ENCODE data around the gene RAPH1. TPM values are rescaled to one million over a fixed set of nuclear protein-coding genes. Genes with fewer than 3 reads are reported as not detected.

Gene RAPH1, protein sequence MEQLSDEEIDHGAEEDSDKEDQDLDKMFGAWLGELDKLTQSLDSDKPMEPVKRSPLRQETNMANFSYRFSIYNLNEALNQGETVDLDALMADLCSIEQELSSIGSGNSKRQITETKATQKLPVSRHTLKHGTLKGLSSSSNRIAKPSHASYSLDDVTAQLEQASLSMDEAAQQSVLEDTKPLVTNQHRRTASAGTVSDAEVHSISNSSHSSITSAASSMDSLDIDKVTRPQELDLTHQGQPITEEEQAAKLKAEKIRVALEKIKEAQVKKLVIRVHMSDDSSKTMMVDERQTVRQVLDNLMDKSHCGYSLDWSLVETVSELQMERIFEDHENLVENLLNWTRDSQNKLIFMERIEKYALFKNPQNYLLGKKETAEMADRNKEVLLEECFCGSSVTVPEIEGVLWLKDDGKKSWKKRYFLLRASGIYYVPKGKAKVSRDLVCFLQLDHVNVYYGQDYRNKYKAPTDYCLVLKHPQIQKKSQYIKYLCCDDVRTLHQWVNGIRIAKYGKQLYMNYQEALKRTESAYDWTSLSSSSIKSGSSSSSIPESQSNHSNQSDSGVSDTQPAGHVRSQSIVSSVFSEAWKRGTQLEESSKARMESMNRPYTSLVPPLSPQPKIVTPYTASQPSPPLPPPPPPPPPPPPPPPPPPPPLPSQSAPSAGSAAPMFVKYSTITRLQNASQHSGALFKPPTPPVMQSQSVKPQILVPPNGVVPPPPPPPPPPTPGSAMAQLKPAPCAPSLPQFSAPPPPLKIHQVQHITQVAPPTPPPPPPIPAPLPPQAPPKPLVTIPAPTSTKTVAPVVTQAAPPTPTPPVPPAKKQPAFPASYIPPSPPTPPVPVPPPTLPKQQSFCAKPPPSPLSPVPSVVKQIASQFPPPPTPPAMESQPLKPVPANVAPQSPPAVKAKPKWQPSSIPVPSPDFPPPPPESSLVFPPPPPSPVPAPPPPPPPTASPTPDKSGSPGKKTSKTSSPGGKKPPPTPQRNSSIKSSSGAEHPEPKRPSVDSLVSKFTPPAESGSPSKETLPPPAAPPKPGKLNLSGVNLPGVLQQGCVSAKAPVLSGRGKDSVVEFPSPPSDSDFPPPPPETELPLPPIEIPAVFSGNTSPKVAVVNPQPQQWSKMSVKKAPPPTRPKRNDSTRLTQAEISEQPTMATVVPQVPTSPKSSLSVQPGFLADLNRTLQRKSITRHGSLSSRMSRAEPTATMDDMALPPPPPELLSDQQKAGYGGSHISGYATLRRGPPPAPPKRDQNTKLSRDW
- 22.5 and 22.9 TPM in 2 replicates for polyA plus RNA-seq (2013)

- Histone ChIP-seq H4K12ac (ENCODE audit: low read depth, low read length) (peak within 1 kb of the TSS; percentile 54), H2BK12ac (ENCODE audit: low read length) (peak within 1 kb of the TSS; percentile 2)
Observed at GRCh38 chr2:203535078-203535783, at the start of gene RAPH1. TSS of gene RAPH1 (minus strand) at chr2:203535301. CDS start at chr2:203495353, 39,948 bp downstream.

GRCh38 chr2:203584784-203585183 lies 49.7 kb upstream of the RAPH1 start:
- Histone ChIP-seq H2AK5ac (ENCODE audit: low read length) (no peak overlapping the region), H3K23ac (ENCODE audit: low read length) (no peak overlapping the region), H4K91ac (ENCODE audit: low read depth, low read length) (no peak overlapping the region), H3K4me3 (ENCODE audit: low read depth, low read length) (no peak overlapping the region), H4K12ac (ENCODE audit: low read depth, low read length) (no peak overlapping the region), H3K4me2 (ENCODE audit: low read length) (no peak overlapping the region), H3K9me3 (ENCODE audit: insufficient read depth, low read depth, low read length) (no peaks in the 10 kb centered on the region), H3K14ac (ENCODE audit: low read length) (no peak overlapping the region), H2AFZ (ENCODE audit: insufficient read depth, low read length, poor library complexity) (no peak overlapping the region), H3K4me1 (ENCODE audit: control insufficient read depth in 1 of 2, insufficient read depth in 2 of 2, low read length in 2 of 2) (peaks cover 5 to 9% of the 10 kb centered on the region in 2 experiments), H3K27me3 (ENCODE audit: insufficient read depth, low read length) (no peaks in the 10 kb centered on the region), H3K4ac (ENCODE audit: low read depth, low read length) (no peak overlapping the region), H4K8ac (ENCODE audit: low read depth, low read length) (no peak overlapping the region), H2BK12ac (ENCODE audit: low read length) (no peak overlapping the region), H2BK5ac (ENCODE audit: low read depth, low read length, poor library complexity) (no peak overlapping the region), H3K79me2 (ENCODE audit: control insufficient read depth, insufficient read depth, low read length, poor library complexity) (no peaks in the 10 kb centered on the region), H2BK120ac (ENCODE audit: insufficient read depth, low read length, poor library complexity) (no peak overlapping the region), H3K27ac (ENCODE audit: low read depth, low read length) (no peak overlapping the region), H3K18ac (ENCODE audit: low read length) (no peak overlapping the region), H3K36me3 (ENCODE audit: control insufficient read depth in 1 of 2, insufficient read depth in 2 of 2, low read length in 2 of 2) (no peaks in the 10 kb centered on the region), H3K79me1 (ENCODE audit: low read length) (peaks cover 8% of the 10 kb centered on the region), H3K9ac (ENCODE audit: low read length) (no peak overlapping the region)
- DNase-seq, result no peak
- WGBS (ENCODE audit: extremely low coverage, insufficient coverage, insufficient read length), result no CpG with 5 or more reads among the region's 1 CpG

More at GRCh38 chr2:203535078-203535783, at the start of gene RAPH1:
- peak within 1 kb of the TSS; percentile 82 for H2AFZ ChIP-seq (ENCODE audit: insufficient read depth, low read length, poor library complexity)
- no peaks in the 10 kb centered on the region for H3K27me3 ChIP-seq (ENCODE audit: insufficient read depth, low read length)
- no peak within 1 kb of the TSS for H3K23ac ChIP-seq (ENCODE audit: low read length)
- H3K27ac ChIP-seq (ENCODE audit: low read depth, low read length), result peak within 1 kb of the TSS; percentile 92
- no peaks in the 10 kb centered on the region for H3K36me3 ChIP-seq (ENCODE audit: control insufficient read depth in 1 of 2, insufficient read depth in 2 of 2, low read length in 2 of 2)
- H4K8ac ChIP-seq (ENCODE audit: low read depth, low read length), result peak within 1 kb of the TSS; percentile 86
- peak within 1 kb of the TSS; percentile 65 for H2BK120ac ChIP-seq (ENCODE audit: insufficient read depth, low read length, poor library complexity)
- H3K9me3 ChIP-seq (ENCODE audit: insufficient read depth, low read depth, low read length), result no peaks in the 10 kb centered on the region
- peak within 1 kb of the TSS; percentile 87 for H2BK5ac ChIP-seq (ENCODE audit: low read depth, low read length, poor library complexity)
- peaks cover 9% of the 10 kb centered on the region for H3K79me2 ChIP-seq (ENCODE audit: control insufficient read depth, insufficient read depth, low read length, poor library complexity)
- H3K18ac ChIP-seq (ENCODE audit: low read length), result peak within 1 kb of the TSS; percentile 77
- peak within 1 kb of the TSS; percentile 80 for H4K91ac ChIP-seq (ENCODE audit: low read depth, low read length)
- H3K4ac ChIP-seq (ENCODE audit: low read depth, low read length), result peak within 1 kb of the TSS; percentile 42
- no peaks in the 10 kb centered on the region for H3K4me1 ChIP-seq (ENCODE audit: control insufficient read depth in 1 of 2, insufficient read depth in 2 of 2, low read length in 2 of 2)
- H3K9ac ChIP-seq (ENCODE audit: low read length), result peak within 1 kb of the TSS; percentile 86
- peak within 1 kb of the TSS; percentile 83 for H3K14ac ChIP-seq (ENCODE audit: low read length)
- WGBS (ENCODE audit: extremely low coverage, insufficient coverage, insufficient read length), result no CpG with 5 or more reads among the region's 92 CpGs
- peak; percentile 87 to 95 for DNase-seq
- H3K4me2 ChIP-seq (ENCODE audit: low read length), result peak within 1 kb of the TSS; percentile 88
- peaks cover 11% of the 10 kb centered on the region for H3K79me1 ChIP-seq (ENCODE audit: low read length)
- peak within 1 kb of the TSS; percentile 96 for H3K4me3 ChIP-seq (ENCODE audit: low read depth, low read length)
- peak within 1 kb of the TSS; percentile 4 for H2AK5ac ChIP-seq (ENCODE audit: low read length)

GRCh38 chr2:203583701-203584100 lies 48.6 kb upstream of the RAPH1 start:
- H3K4ac ChIP-seq (ENCODE audit: low read depth, low read length), result no peak overlapping the region
- H3K9me3 ChIP-seq (ENCODE audit: insufficient read depth, low read depth, low read length), result no peaks in the 10 kb centered on the region
- H2BK12ac ChIP-seq (ENCODE audit: low read length), result no peak overlapping the region
- peaks cover 1% of the 10 kb centered on the region for H3K79me2 ChIP-seq (ENCODE audit: control insufficient read depth, insufficient read depth, low read length, poor library complexity)
- no peak overlapping the region for H3K4me3 ChIP-seq (ENCODE audit: low read depth, low read length)
- H4K91ac ChIP-seq (ENCODE audit: low read depth, low read length), result no peak overlapping the region
- H3K18ac ChIP-seq (ENCODE audit: low read length), result no peak overlapping the region
- no peak for DNase-seq
- no peak overlapping the region for H4K12ac ChIP-seq (ENCODE audit: low read depth, low read length)
- H3K79me1 ChIP-seq (ENCODE audit: low read length), result peaks cover 12% of the 10 kb centered on the region
- no peak overlapping the region for H3K4me2 ChIP-seq (ENCODE audit: low read length)
- WGBS (ENCODE audit: extremely low coverage, insufficient coverage, insufficient read length), result no CpG with 5 or more reads among the region's 2 CpGs
- H3K9ac ChIP-seq (ENCODE audit: low read length), result no peak overlapping the region
- no peaks in the 10 kb centered on the region for H3K36me3 ChIP-seq (ENCODE audit: control insufficient read depth in 1 of 2, insufficient read depth in 2 of 2, low read length in 2 of 2)
- H2BK120ac ChIP-seq (ENCODE audit: insufficient read depth, low read length, poor library complexity), result no peak overlapping the region
- no peak overlapping the region for H2AFZ ChIP-seq (ENCODE audit: insufficient read depth, low read length, poor library complexity)
- H3K27ac ChIP-seq (ENCODE audit: low read depth, low read length), result no peak overlapping the region
- peaks cover 6 to 14% of the 10 kb centered on the region in 2 experiments for H3K4me1 ChIP-seq (ENCODE audit: control insufficient read depth in 1 of 2, insufficient read depth in 2 of 2, low read length in 2 of 2)
- H4K8ac ChIP-seq (ENCODE audit: low read depth, low read length), result no peak overlapping the region
- H3K14ac ChIP-seq (ENCODE audit: low read length), result no peak overlapping the region
- no peak overlapping the region for H3K23ac ChIP-seq (ENCODE audit: low read length)
- no peaks in the 10 kb centered on the region for H3K27me3 ChIP-seq (ENCODE audit: insufficient read depth, low read length)
- H2BK5ac ChIP-seq (ENCODE audit: low read depth, low read length, poor library complexity), result no peak overlapping the region
- no peak overlapping the region for H2AK5ac ChIP-seq (ENCODE audit: low read length)

Data from trophoblast cell (in vitro differentiated cells and primary cell).